GM21526 (cell line): ENCODE results near the gene ST14.
A peak's percentile ranks its signal among the peaks of the same experiment; 100 is the strongest.

Source experiments
- ATAC-seq: cut with Tn5 transposase; IDR thresholded peaks from one replicate; pipeline ENCODE4 v1.9.1; 2021; ENCODE audit warnings: moderate library complexity; ENCODE audit not compliant: unreplicated experiment, low FRiP score

The ST14 gene

GRCh38 chr11:130133716-130134115 is 25.9 kb upstream of the ST14 start:
- ATAC-seq = no peak

- no peak for ATAC-seq
Observed at GRCh38 chr11:130136107-130136506, 23.5 kb upstream of the ST14 start.

GRCh38 chr11:130137999-130138398 is 21.6 kb upstream of the ST14 start:
- ATAC-seq = no peak

GRCh38 chr11:130139401-130139800 is 20.2 kb upstream of the ST14 start:
- ATAC-seq = no peak

- no peak for ATAC-seq
Observed at GRCh38 chr11:130141561-130142341, 17.8 kb upstream of the ST14 start.

GRCh38 chr11:130144141-130144540 is 15.4 kb upstream of the ST14 start:
- no peak for ATAC-seq

- ATAC-seq = no peak
Observed at GRCh38 chr11:130144861-130145281, 14.7 kb upstream of the ST14 start.

DNA sequence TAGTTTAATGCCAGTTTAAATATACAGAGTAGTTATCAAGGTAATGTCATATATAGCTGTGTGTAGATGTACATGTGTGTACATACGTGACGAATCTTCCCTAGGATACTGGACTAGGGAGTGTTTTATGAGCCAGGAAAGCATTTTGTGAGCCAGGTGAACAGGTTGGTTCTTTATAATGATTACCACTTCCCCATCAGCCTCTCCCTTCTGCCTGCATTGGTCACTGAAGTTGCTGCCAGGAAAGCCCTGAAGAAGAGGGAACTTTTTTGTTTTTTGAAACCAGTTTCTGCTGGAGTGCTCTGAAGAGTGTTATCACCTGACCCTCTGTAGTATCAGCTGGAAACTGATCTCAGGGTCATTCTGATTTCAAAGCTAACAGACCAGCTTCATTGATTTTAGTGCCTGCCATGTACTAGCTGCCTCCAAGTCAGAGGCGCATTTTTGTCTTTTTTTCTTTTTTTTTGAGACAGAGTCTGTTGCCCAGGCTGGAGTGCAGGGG is 14.2 kb upstream of the ST14 start:
- ATAC-seq = no peak

DNA sequence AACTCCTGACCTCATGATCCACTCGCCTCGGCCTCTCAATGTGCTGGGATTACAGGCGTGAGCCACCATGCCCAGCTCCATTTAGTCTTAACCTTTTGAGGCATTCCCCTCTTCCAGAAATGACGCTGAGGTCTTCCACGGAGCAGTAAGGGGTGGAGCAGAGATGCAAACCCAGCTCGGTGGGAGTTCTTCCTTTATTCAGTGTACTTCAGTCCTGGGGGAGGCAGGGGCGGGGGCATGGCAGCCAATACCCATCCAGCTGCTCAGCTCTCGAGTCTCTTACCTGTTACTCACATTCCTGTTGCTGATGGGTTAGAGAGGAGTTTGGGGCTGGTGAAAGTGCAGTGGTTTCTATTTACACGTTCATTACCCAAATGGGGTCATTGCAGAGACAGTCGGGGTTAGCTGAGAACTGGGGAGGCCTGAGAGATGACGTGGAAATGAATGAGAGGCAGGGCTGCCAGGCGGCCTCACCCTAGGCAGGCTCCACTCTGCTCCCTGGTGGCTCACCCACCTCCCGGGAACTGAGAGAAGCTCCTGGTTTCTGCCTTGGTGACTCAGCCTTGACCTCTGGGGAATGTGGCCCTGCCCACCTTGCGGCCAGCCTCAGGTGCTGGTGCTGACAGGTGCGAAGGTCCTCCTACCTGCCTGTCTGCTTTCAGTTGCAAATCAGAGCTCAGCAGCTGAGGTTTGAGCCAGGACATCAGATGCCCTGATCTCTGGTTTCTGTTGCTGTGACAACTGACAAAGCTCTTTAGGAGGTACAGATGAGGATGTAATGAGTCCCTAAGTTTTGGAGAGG is 13.4 kb upstream of the ST14 start:
- peak; percentile 36 for ATAC-seq

DNA sequence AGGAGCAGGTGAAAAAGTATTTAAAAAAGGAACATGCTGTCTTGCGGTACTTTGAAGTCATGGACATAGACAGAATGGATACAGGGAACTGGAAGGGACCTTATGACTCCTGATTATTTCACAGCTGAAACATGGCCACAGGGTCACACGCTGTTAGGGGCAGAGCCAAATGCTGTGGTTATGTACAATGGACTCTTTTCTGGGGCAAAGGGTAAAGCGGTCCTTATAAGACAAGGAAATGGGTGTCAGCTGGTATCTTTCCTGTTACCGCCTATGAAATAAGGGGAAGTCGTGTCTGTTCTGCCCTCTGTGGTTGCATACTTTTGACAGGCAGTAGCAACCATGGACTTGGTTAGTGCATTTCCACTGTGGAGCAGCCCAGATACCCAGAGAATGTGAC is 12.8 kb upstream of the ST14 start:
- ATAC-seq = peak; percentile 44

GRCh38 chr11:130148796-130149326 is 10.7 kb upstream of the ST14 start:
- no peak for ATAC-seq

GRCh38 chr11:130150790-130151189 is 8.8 kb upstream of the ST14 start:
- ATAC-seq = peak; percentile 46

- ATAC-seq = peak; percentile 46
Observed at GRCh38 chr11:130151196-130151595, 8.4 kb upstream of the ST14 start.

- ATAC-seq = no peak
Observed at GRCh38 chr11:130156108-130157022, 3.2 kb upstream of the ST14 start.

GRCh38 chr11:130157101-130157500 is 2.5 kb upstream of the ST14 start:
- ATAC-seq = no peak

- no peak for ATAC-seq
Observed at GRCh38 chr11:130157840-130158239, 1.7 kb upstream of the ST14 start.

- no peak for ATAC-seq
Observed at GRCh38 chr11:130159139-130159538, 443 bp upstream of the ST14 start.

- ATAC-seq = no peak
Observed at GRCh38 chr11:130160498-130161155, 1.0 kb downstream of the ST14 start.

DNA sequence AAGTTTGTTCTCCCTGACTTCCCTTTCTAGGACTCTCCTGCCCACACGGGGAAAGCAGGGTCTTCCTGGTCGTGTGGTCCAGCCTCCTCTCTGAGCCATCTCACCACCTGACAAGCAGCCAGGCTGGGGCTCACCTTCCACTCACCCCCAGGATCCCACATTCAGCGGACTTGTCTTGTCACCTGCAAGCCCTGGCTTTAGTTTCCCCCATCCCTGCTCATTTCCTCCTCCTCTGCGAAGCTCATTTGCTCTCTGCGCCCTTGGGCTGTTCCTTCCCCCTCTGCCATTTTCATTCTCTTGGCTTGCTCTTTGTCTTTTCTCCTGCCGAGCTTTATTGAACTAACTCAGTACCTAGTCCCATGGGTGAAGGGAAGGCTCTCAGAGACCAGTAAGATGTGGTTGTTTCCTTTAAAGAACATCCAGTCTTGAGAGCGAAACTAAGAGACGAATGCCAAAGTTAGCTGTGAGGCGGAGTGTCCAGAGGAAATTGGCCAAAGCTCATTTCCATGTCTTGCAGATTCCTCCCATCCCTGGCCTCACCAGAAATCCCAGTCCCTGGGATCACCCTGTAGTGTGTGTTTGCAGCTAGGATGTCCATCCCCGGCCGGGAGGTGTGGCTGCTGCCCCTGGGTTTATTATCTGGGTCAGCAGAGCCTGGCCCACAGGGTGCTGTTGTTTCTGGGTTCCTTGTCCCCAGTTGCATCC is 2.0 kb downstream of the ST14 start:
- ATAC-seq = no peak
